NT2/D1 (cell line): ENCODE results near the gene LCE3B.
"Not testable (repeated sequence)": the region's sequence is repeated elsewhere in the genome, so short reads cannot be mapped to it uniquely, and the experiment has no call there.

Experiments used
- DNase-seq: peaks from one replicate; pipeline ENCODE4 v3.0.0-alpha.2; 2011; ENCODE audit warnings: low read depth, low spot score
- H3K27me3 ChIP-seq: 2 replicates; pipeline ENCODE4 v1.6.0; 2011; ENCODE audit warnings: mild to moderate bottlenecking; ENCODE audit not compliant: insufficient read length, insufficient read depth
- H3K36me3 ChIP-seq: 2 replicates; pipeline ENCODE4 v1.6.1; 2011; ENCODE audit warnings: mild to moderate bottlenecking, low read length, mixed read lengths; ENCODE audit not compliant: insufficient read depth, insufficient read length
- H3K4me1 ChIP-seq: 2 replicates; pipeline ENCODE4 v1.5.1; 2011; ENCODE audit not compliant: insufficient read depth, insufficient read length
- H3K4me3 ChIP-seq: 2 replicates; pipeline ENCODE4 v1.5.1; 2011; ENCODE audit warnings: low read depth; ENCODE audit not compliant: insufficient read length
- H3K9ac ChIP-seq: 2 replicates; pipeline ENCODE4 v1.6.0; 2011; ENCODE audit warnings: low read depth; ENCODE audit not compliant: insufficient read length
- H3K9me3 ChIP-seq: 2 replicates; pipeline ENCODE4 v1.5.1; 2011; ENCODE audit warnings: mild to moderate bottlenecking, low read length; ENCODE audit not compliant: insufficient read depth
- SUZ12 ChIP-seq: IDR thresholded peaks from 2 replicates; pipeline ENCODE4 v1.6.1; 2011; ENCODE audit not compliant: insufficient read length, insufficient read depth; ENCODE audit errors: extremely low read depth
- YY1 ChIP-seq: IDR thresholded peaks from 2 replicates; pipeline ENCODE4 v1.6.1; 2011; ENCODE audit not compliant: insufficient read length, insufficient read depth
- ZNF274 ChIP-seq: IDR thresholded peaks from 2 replicates; pipeline ENCODE4 v1.6.1; 2011; ENCODE audit warnings: mild to moderate bottlenecking, low read depth, low read length

LCE3B gene

GRCh38 chr1:152613511-152613910 is at the start of gene LCE3B:
Gene LCE3B (plus strand): TSS chr1:152613811. CDS start chr1:152613811, 0 bp downstream.
- Histone ChIP-seq H3K27me3 (no peaks in the 10 kb centered on the region), H3K9me3 (peaks cover 11% of the 10 kb centered on the region), H3K4me3 (no peak within 1 kb of the TSS), H3K4me1 (no peaks in the 10 kb centered on the region), H3K36me3 (no peaks in the 10 kb centered on the region), H3K9ac (no peak within 1 kb of the TSS)
- DNase-seq, result no peak
- TF ChIP-seq ZNF274, result no peak

- no peak for DNase-seq
- Histone ChIP-seq H3K27me3 (no peaks in the 10 kb centered on the region), H3K9me3 (peaks cover 15% of the 10 kb centered on the region; the same call in 1 of the 2 replicates), H3K4me1 (no peaks in the 10 kb centered on the region), H3K36me3 (no peaks in the 10 kb centered on the region), H3K4me3 (no peak overlapping the region), H3K9ac (no peak overlapping the region)
- no peak for TF ChIP-seq YY1
- TF ChIP-seq SUZ12, result no peak
- TF ChIP-seq ZNF274, result no peak
Measured at GRCh38 chr1:152565115-152565514, 48.5 kb upstream of the LCE3B start.

GRCh38 chr1:152565535-152566215 is 47.9 kb upstream of the LCE3B start:
- no peak for TF ChIP-seq SUZ12
- TF ChIP-seq YY1, result no peak
- TF ChIP-seq ZNF274, result no peak
- H3K9me3 ChIP-seq, result peaks cover 18% of the 10 kb centered on the region; the same call in 1 of the 2 replicates
- no peaks in the 10 kb centered on the region for H3K36me3 ChIP-seq
- H3K4me3 ChIP-seq, result no peak overlapping the region
- DNase-seq, result no peak
- H3K27me3 ChIP-seq, result no peaks in the 10 kb centered on the region
- H3K9ac ChIP-seq, result no peak overlapping the region
- H3K4me1 ChIP-seq, result no peaks in the 10 kb centered on the region

GRCh38 chr1:152566681-152567080 is 46.9 kb upstream of the LCE3B start, which contains the start of gene LCE3E:
Gene LCE3E (minus strand): TSS chr1:152566780. CDS start chr1:152566208, 572 bp downstream.
- DNase-seq, result no peak
- no peaks in the 10 kb centered on the region for H3K4me1 ChIP-seq
- H3K36me3 ChIP-seq, result no peaks in the 10 kb centered on the region
- no peaks in the 10 kb centered on the region for H3K27me3 ChIP-seq
- H3K4me3 ChIP-seq, result no peak within 1 kb of the TSS
- H3K9me3 ChIP-seq, result peaks cover 18% of the 10 kb centered on the region; the same call in 1 of the 2 replicates
- TF ChIP-seq ZNF274 (no peak), SUZ12 (no peak), YY1 (no peak)
- H3K9ac ChIP-seq, result no peak within 1 kb of the TSS

GRCh38 chr1:152577168-152577567 is 36.4 kb upstream of the LCE3B start:
- H3K4me1 ChIP-seq, result no peaks in the 10 kb centered on the region
- no peak overlapping the region for H3K9ac ChIP-seq
- no peak for TF ChIP-seq YY1
- no peak for TF ChIP-seq SUZ12
- no peaks in the 10 kb centered on the region for H3K36me3 ChIP-seq
- DNase-seq, result no peak
- H3K9me3 ChIP-seq, result no peaks in the 10 kb centered on the region
- no peaks in the 10 kb centered on the region for H3K27me3 ChIP-seq
- no peak overlapping the region for H3K4me3 ChIP-seq

- H3K9ac ChIP-seq, DNase-seq, H3K4me1 ChIP-seq, H3K27me3 ChIP-seq, H3K36me3 ChIP-seq, H3K4me3 ChIP-seq, H3K9me3 ChIP-seq: not testable (repeated sequence)
Measured at GRCh38 chr1:152579526-152579925, 34.1 kb upstream of the LCE3B start.

- H3K27me3 ChIP-seq, result no peaks in the 10 kb centered on the region
- DNase-seq, result no peak
- H3K4me3 ChIP-seq, result no peak within 1 kb of the TSS
- TF ChIP-seq SUZ12 (no peak), YY1 (no peak), ZNF274 (no peak)
- no peak within 1 kb of the TSS for H3K9ac ChIP-seq
- H3K9me3 ChIP-seq, result no peaks in the 10 kb centered on the region
- H3K36me3 ChIP-seq, result no peaks in the 10 kb centered on the region
- no peaks in the 10 kb centered on the region for H3K4me1 ChIP-seq
Measured at GRCh38 chr1:152580433-152580832, 33.2 kb upstream of the LCE3B start, which contains the start of gene LCE3D. Gene LCE3D (minus strand): TSS chr1:152580516. CDS start chr1:152579936, 580 bp downstream.

GRCh38 chr1:152582647-152583046 is 31.0 kb upstream of the LCE3B start:
- Histone ChIP-seq H3K27me3 (no peaks in the 10 kb centered on the region), H3K4me1 (no peaks in the 10 kb centered on the region), H3K36me3 (no peaks in the 10 kb centered on the region), H3K9me3 (no peaks in the 10 kb centered on the region), H3K4me3 (no peak overlapping the region), H3K9ac (no peak overlapping the region)
- DNase-seq, result no peak
- no peak for TF ChIP-seq SUZ12
- TF ChIP-seq ZNF274, result no peak
- TF ChIP-seq YY1, result no peak
